ENCODE measurements around the gene TSPAN18.

The TSPAN18 gene

GRCh38 chr11:44711113-44711786 lies 15.5 kb upstream of the TSPAN18 start:
- no peak for DNase-seq (ENCODE audit: low read depth)

- DNase-seq (ENCODE audit: low read depth): no peak
Measured at GRCh38 chr11:44711787-44712608, 14.8 kb upstream of the TSPAN18 start.

GRCh38 chr11:44713022-44713421 lies 13.7 kb upstream of the TSPAN18 start:
- no peak for DNase-seq (ENCODE audit: low read depth)

GRCh38 chr11:44716256-44716655 lies 10.5 kb upstream of the TSPAN18 start:
- no peak for DNase-seq (ENCODE audit: low read depth)

GRCh38 chr11:44718057-44718456 lies 8.7 kb upstream of the TSPAN18 start:
- DNase-seq (ENCODE audit: low read depth): no peak

GRCh38 chr11:44718612-44719390 lies 8.0 kb upstream of the TSPAN18 start:
- no peak for DNase-seq (ENCODE audit: low read depth)

- DNase-seq (ENCODE audit: low read depth): no peak
Measured at GRCh38 chr11:44725016-44725685, 1.6 kb upstream of the TSPAN18 start.

GRCh38 chr11:44725757-44726282 lies 942 bp upstream of the TSPAN18 start:
- no peak for DNase-seq (ENCODE audit: low read depth)

- no peak for DNase-seq (ENCODE audit: low read depth)
Measured at GRCh38 chr11:44727114-44727372, 281 bp downstream of the TSPAN18 start.

- DNase-seq (ENCODE audit: low read depth): peak; percentile 59
Measured at GRCh38 chr11:44727373-44728287, 868 bp downstream of the TSPAN18 start.

- no peak for DNase-seq (ENCODE audit: low read depth)
Measured at GRCh38 chr11:44728491-44728910, 1.7 kb downstream of the TSPAN18 start.

GRCh38 chr11:44729063-44729462 lies 2.3 kb downstream of the TSPAN18 start:
- DNase-seq (ENCODE audit: low read depth): no peak

- DNase-seq (ENCODE audit: low read depth): no peak
Measured at GRCh38 chr11:44729713-44730112, 3.0 kb downstream of the TSPAN18 start.

- no peak for DNase-seq (ENCODE audit: low read depth)
Measured at GRCh38 chr11:44730775-44731174, 4.0 kb downstream of the TSPAN18 start.

GRCh38 chr11:44731685-44732430 lies 5.1 kb downstream of the TSPAN18 start:
- DNase-seq (ENCODE audit: low read depth): no peak

- DNase-seq (ENCODE audit: low read depth): no peak
Measured at GRCh38 chr11:44732564-44732963, 5.8 kb downstream of the TSPAN18 start.

- no peak for DNase-seq (ENCODE audit: low read depth)
Measured at GRCh38 chr11:44733877-44734276, 7.1 kb downstream of the TSPAN18 start.

GRCh38 chr11:44734843-44735381 lies 8.2 kb downstream of the TSPAN18 start:
- no peak for DNase-seq (ENCODE audit: low read depth)

- no peak for DNase-seq (ENCODE audit: low read depth)
Measured at GRCh38 chr11:44736791-44737190, 10.0 kb downstream of the TSPAN18 start.

All from stimulated activated CD8-positive, alpha-beta memory T cell treated with anti-CD3 and anti-CD28 coated beads, Interleukin-15, amount 100 ng/mL, for 24 hours (primary cell).